H9 (cell line): Measurements from ENCODE around the gene ARHGAP24. TPM values are rescaled to one million over a fixed set of nuclear protein-coding genes. Genes with fewer than 3 reads are reported as not detected.

Source experiments
- DNase-seq: peaks from one replicate; pipeline ENCODE4 v3.0.0-alpha.2; 2017
- H2AFZ ChIP-seq: one replicate; pipeline ENCODE4 v1.6.1; 2013; ENCODE audit warnings: mild to moderate bottlenecking, low read length, control low read depth, moderate library complexity
- H2AK5ac ChIP-seq: 2 replicates; pipeline ENCODE4 v1.6.1; 2013; ENCODE audit warnings: low read length, control low read depth, mixed read lengths; ENCODE audit not compliant: insufficient read length
- H2BK120ac ChIP-seq: one replicate; pipeline ENCODE4 v1.6.1; 2013; ENCODE audit warnings: low read depth, mild to moderate bottlenecking, low read length, control low read depth, inconsistent platforms; ENCODE audit not compliant: poor library complexity, severe bottlenecking
- H2BK12ac ChIP-seq: 2 replicates; pipeline ENCODE4 v1.6.1; 2013; ENCODE audit warnings: low read length, control low read depth, mixed read lengths, low read depth; ENCODE audit not compliant: insufficient read length
- H2BK15ac ChIP-seq: 2 replicates; pipeline ENCODE4 v1.6.1; 2013; ENCODE audit warnings: low read depth, low read length, control low read depth
- H2BK20ac ChIP-seq: one replicate; pipeline ENCODE4 v1.6.1; 2013; ENCODE audit warnings: low read depth, mild to moderate bottlenecking, low read length, control low read depth, inconsistent platforms; ENCODE audit not compliant: poor library complexity, severe bottlenecking
- H2BK5ac ChIP-seq: 2 replicates; pipeline ENCODE4 v1.6.1; 2013; ENCODE audit warnings: low read length, control low read depth, mixed read lengths; ENCODE audit not compliant: insufficient read length
- H3K14ac ChIP-seq: 2 replicates; pipeline ENCODE4 v1.6.1; 2013; ENCODE audit warnings: low read length, control low read depth; ENCODE audit not compliant: insufficient read depth
- H3K18ac ChIP-seq: 2 replicates; pipeline ENCODE4 v1.6.1; 2013; ENCODE audit warnings: low read depth, mild to moderate bottlenecking, mixed read lengths, low read length, control low read depth; ENCODE audit not compliant: insufficient read length
- H3K23ac ChIP-seq: 2 replicates; pipeline ENCODE4 v1.6.1; 2013; ENCODE audit warnings: low read length, control low read depth, mixed read lengths, low read depth; ENCODE audit not compliant: insufficient read length
- H3K23me2 ChIP-seq: 2 replicates; pipeline ENCODE4 v1.6.1; 2013; ENCODE audit warnings: low read depth, mild to moderate bottlenecking, mixed read lengths, low read length, control low read depth; ENCODE audit not compliant: insufficient read length, poor library complexity, severe bottlenecking
- H3K27ac ChIP-seq: 2 replicates; pipeline ENCODE4 v1.5.1; 2013; ENCODE audit warnings: low read length, control low read depth, mixed read lengths, low read depth; ENCODE audit not compliant: insufficient read length
- H3K27me3 ChIP-seq: 2 replicates; pipeline ENCODE4 v1.6.1; 2013; ENCODE audit warnings: low read length, control low read depth, inconsistent platforms; ENCODE audit not compliant: insufficient read depth
- H3K4ac ChIP-seq: 2 replicates; pipeline ENCODE4 v1.6.1; 2013; ENCODE audit warnings: low read depth, mild to moderate bottlenecking, control low read depth, inconsistent platforms, low read length, moderate library complexity
- H3K4me1 ChIP-seq: 2 replicates; pipeline ENCODE4 v1.6.1; 2013; ENCODE audit warnings: low read length, control low read depth, inconsistent platforms; ENCODE audit not compliant: insufficient read depth
- H3K4me2 ChIP-seq: 2 replicates; pipeline ENCODE4 v1.6.1; 2013; ENCODE audit warnings: low read length, control low read depth, mixed read lengths; ENCODE audit not compliant: insufficient read length, insufficient read depth
- H3K56ac ChIP-seq: 2 replicates; pipeline ENCODE4 v1.6.1; 2013; ENCODE audit warnings: low read depth, mild to moderate bottlenecking, mixed read lengths, low read length, control low read depth; ENCODE audit not compliant: insufficient read length
- H3K79me1 ChIP-seq: 2 replicates; pipeline ENCODE4 v1.6.1; 2013; ENCODE audit warnings: low read depth, mild to moderate bottlenecking, moderate library complexity, low read length, control low read depth, inconsistent platforms; ENCODE audit not compliant: insufficient read depth, poor library complexity, severe bottlenecking
- H3K79me2 ChIP-seq: 2 replicates; pipeline ENCODE4 v1.6.1; 2013; ENCODE audit warnings: low read length, control low read depth, inconsistent platforms; ENCODE audit not compliant: insufficient read depth
- H3K9ac ChIP-seq: 2 replicates; pipeline ENCODE4 v1.6.1; 2013; ENCODE audit warnings: low read length, control low read depth, mixed read lengths; ENCODE audit not compliant: insufficient read length; ENCODE audit errors: extremely low read depth
- H3K9me3 ChIP-seq: one replicate; pipeline ENCODE4 v1.6.1; 2013; ENCODE audit warnings: low read depth, low read length, inconsistent platforms; ENCODE audit not compliant: control insufficient read depth
- H3T11ph ChIP-seq: one replicate; pipeline ENCODE4 v1.6.1; 2013; ENCODE audit warnings: mild to moderate bottlenecking, low read length, control low read depth, inconsistent platforms
- H4K20me1 ChIP-seq: one replicate; pipeline ENCODE4 v1.6.1; 2013; ENCODE audit not compliant: control insufficient read depth, insufficient read length, insufficient read depth
- H4K5ac ChIP-seq: 2 replicates; pipeline ENCODE4 v1.6.1; 2013; ENCODE audit warnings: low read depth, mild to moderate bottlenecking, mixed read lengths, low read length, control low read depth; ENCODE audit not compliant: insufficient read length
- H4K8ac ChIP-seq: replicated peaks from 2 replicates; pipeline ENCODE4 v1.6.1; 2013; ENCODE audit warnings: low read length, control low read depth, mixed read lengths, low read depth; ENCODE audit not compliant: insufficient read length
- H4K91ac ChIP-seq: 2 replicates; pipeline ENCODE4 v1.6.1; 2013; ENCODE audit warnings: low read depth, mild to moderate bottlenecking, moderate library complexity, mixed read lengths, low read length, control low read depth; ENCODE audit not compliant: insufficient read length
- H3K27ac Mint-ChIP-seq, 3 experiments: 2 replicates in 2 of 3; 3 replicates in 1 of 3; pipeline ENCODE4 v1.8.0; 2020 to 2021; ENCODE audit warnings: mixed read lengths in 3 of 3, mild to moderate bottlenecking in 1 of 3, moderate library complexity in 1 of 3
- H3K27me3 Mint-ChIP-seq: 2 replicates; pipeline ENCODE4 v1.8.0; 2021; ENCODE audit warnings: low read depth, mild to moderate bottlenecking, moderate library complexity, mixed read lengths
- H3K36me3 Mint-ChIP-seq, 3 experiments: 2 replicates in 2 of 3; 3 replicates in 1 of 3; pipeline ENCODE4 v1.8.0; 2020 to 2021; ENCODE audit warnings: low read depth in 3 of 3, mixed read lengths in 3 of 3; ENCODE audit not compliant: insufficient read depth in 1 of 3
- H3K4me1 Mint-ChIP-seq, 2 experiments: 2 replicates each; pipeline ENCODE4 v1.8.0; 2020; ENCODE audit warnings: mixed read lengths in 2 of 2
- H3K4me3 Mint-ChIP-seq, 2 experiments: 2 replicates in 1 of 2; 3 replicates in 1 of 2; pipeline ENCODE4 v1.8.0; 2020 to 2021; ENCODE audit warnings: mild to moderate bottlenecking in 2 of 2, mixed read lengths in 2 of 2, moderate library complexity in 1 of 2
- H3K9me3 Mint-ChIP-seq, 2 experiments: 2 replicates in 1 of 2; 3 replicates in 1 of 2; pipeline ENCODE4 v1.8.0; 2020; ENCODE audit warnings: mild to moderate bottlenecking in 2 of 2, mixed read lengths in 2 of 2, moderate library complexity in 1 of 2
- CTCF ChIP-seq: fragments of 200-600 bp; sonication (generic); conservative IDR thresholded peaks from 3 replicates; pipeline ENCODE4 v1.8.0; 2021; ENCODE audit warnings: antibody characterized with exemption, mild to moderate bottlenecking
- whole genome bisulfite sequencing: extraction: QIAGEN DNeasy Blood & Tissue Kit; methylation state at CpG from one replicate; pipeline ENCODE4 v1.1.7; 2013; ENCODE audit warnings: missing lambda C conversion rate, low lambda C conversion rate, mixed read lengths; ENCODE audit not compliant: insufficient read length; ENCODE audit errors: extremely low coverage; 5-methylcytosine and 5-hydroxymethylcytosine counted together
- total RNA-seq: library from RNA; stranded (reverse); gene quantifications from 2 replicates; pipeline ENCODE4 v1.2.1, GENCODE V29; 2021

The ARHGAP24 gene
- total RNA-seq, 1 experiment from 2014 or later = 0.37 TPM

DNA sequence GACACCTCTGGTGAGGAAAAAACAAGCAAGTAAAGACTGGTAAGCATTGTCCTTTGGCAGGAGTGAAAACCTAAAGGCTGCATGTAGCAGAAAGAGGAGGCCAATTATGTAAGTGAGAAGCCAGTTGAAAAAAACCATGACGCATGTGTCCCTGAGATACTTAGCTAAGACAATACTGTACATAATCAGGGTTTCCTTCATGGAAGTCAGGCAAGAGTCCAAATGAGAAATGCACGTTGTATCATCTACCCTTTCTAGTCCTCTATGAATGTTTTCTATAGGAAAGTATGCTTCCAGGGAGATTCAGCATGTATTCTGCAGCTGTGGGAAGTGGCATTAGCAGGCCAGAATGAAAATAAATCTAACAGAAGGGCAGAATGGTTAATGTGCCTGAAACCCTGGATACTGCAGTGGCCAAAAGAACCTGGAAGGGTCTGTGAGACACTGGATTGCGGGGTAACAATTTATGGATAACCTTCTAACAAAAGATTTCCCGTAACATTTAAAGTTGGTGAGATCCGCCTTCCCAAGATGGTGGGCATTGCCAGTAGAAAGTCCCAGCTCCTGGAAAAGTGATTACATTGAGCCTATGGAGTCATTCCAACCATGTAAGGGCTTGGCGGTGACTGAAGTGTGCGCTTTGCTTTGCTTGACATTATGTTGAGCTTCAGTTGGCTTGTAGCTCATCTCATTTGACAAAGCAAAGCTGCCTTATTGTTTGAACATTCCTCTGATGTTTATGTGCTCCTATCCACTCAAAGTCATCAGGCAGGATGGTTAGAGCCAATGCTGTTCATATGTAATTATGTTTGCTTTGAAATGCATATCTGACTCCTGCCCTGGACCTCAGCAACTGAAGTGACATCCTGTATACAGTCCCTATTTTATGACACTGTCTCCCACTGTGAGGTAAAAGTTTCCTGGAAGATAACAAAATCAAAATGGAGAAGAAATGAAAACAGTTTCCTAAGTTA lies 200.4 kb downstream of the ARHGAP24 start:
- no peak overlapping the region for H4K91ac ChIP-seq
- no peaks in the 10 kb centered on the region; a peak in 1 of 7 replicates for H3K36me3 Mint-ChIP-seq
- no peaks in the 10 kb centered on the region for H4K20me1 ChIP-seq
- H3K9me3 Mint-ChIP-seq = no peaks in the 10 kb centered on the region; a peak in 1 of 5 replicates
- H2BK120ac ChIP-seq = no peak overlapping the region
- H3K14ac ChIP-seq = peak overlapping the region; percentile 12; the same call in 1 of the 2 replicates
- H2AK5ac ChIP-seq = no peak overlapping the region
- no peak overlapping the region for H3K23ac ChIP-seq
- WGBS = no CpG with 5 or more reads among the region's 7 CpGs
- no peaks in the 10 kb centered on the region for H3K79me2 ChIP-seq
- no peaks in the 10 kb centered on the region for H3K27me3 ChIP-seq
- no peak overlapping the region for H4K5ac ChIP-seq
- no peak overlapping the region for H2AFZ ChIP-seq
- no peaks in the 10 kb centered on the region for H3K9me3 ChIP-seq
- DNase-seq = no peak
- no peak overlapping the region for H4K8ac ChIP-seq
- H3K27ac ChIP-seq = no peak overlapping the region
- no peaks in the 10 kb centered on the region for H3K27me3 Mint-ChIP-seq
- H3T11ph ChIP-seq = no peak overlapping the region
- no peak for TF ChIP-seq CTCF
- H2BK12ac ChIP-seq = no peak overlapping the region
- no peak overlapping the region for H3K18ac ChIP-seq
- H3K23me2 ChIP-seq = no peaks in the 10 kb centered on the region
- no peak overlapping the region for H3K56ac ChIP-seq
- H2BK15ac ChIP-seq = no peak overlapping the region
- peaks cover 33 to 41% of the 10 kb centered on the region in 2 experiments for H3K4me1 Mint-ChIP-seq
- no peak overlapping the region for H3K4me3 Mint-ChIP-seq
- H3K9ac ChIP-seq = no peak overlapping the region
- H3K27ac Mint-ChIP-seq = no peak overlapping the region; a peak in 1 of 7 replicates
- no peak overlapping the region for H3K4ac ChIP-seq
- no peak overlapping the region for H2BK5ac ChIP-seq
- peaks cover 10% of the 10 kb centered on the region; the same call in 1 of the 2 replicates for H3K4me1 ChIP-seq
- H3K4me2 ChIP-seq = peak overlapping the region; percentile 13
- no peaks in the 10 kb centered on the region for H3K79me1 ChIP-seq
- H2BK20ac ChIP-seq = no peak overlapping the region
